AG09319 (cell line): ENCODE measurements around the gene EEF1AKMT4.

Experiments used
- DNase-seq: peaks from one replicate; pipeline ENCODE4 v3.0.0-alpha.2; 2010; ENCODE audit warnings: low read depth; ENCODE audit errors: extremely low read depth
- CTCF ChIP-seq: IDR thresholded peaks from 2 replicates; pipeline ENCODE4 v1.5.1; 2011; ENCODE audit warnings: low read depth, mild to moderate bottlenecking, inconsistent platforms, low read length, moderate library complexity

The EEF1AKMT4 gene

GRCh38 chr3:184291738-184292445 is 42.4 kb downstream of the EEF1AKMT4 start:
- DNase-seq: no peak
- no peak for TF ChIP-seq CTCF

- no peak for DNase-seq
- TF ChIP-seq CTCF: no peak
Measured at GRCh38 chr3:184295771-184296170, 46.3 kb downstream of the EEF1AKMT4 start.

GRCh38 chr3:184296616-184297015 is 47.1 kb downstream of the EEF1AKMT4 start:
- TF ChIP-seq CTCF: no peak
- DNase-seq: no peak

- TF ChIP-seq CTCF: no peak
- peak; percentile 90 for DNase-seq
Measured at GRCh38 chr3:184298759-184299487, 49.5 kb downstream of the EEF1AKMT4 start, which contains the start of gene PSMD2. Gene PSMD2 (plus strand): TSS chr3:184299241. CDS start chr3:184299267, 26 bp downstream.

GRCh38 chr3:184299488-184300377 is 50.3 kb downstream of the EEF1AKMT4 start:
- no peak for TF ChIP-seq CTCF
- DNase-seq: no peak

GRCh38 chr3:184300378-184300720 is 50.9 kb downstream of the EEF1AKMT4 start:
- no peak for DNase-seq
- TF ChIP-seq CTCF: no peak
